SK-N-MC (cell line): Measurements from ENCODE around the gene RANBP3.

ENCODE experiments used
- EZH2 ChIP-seq: fragments of 200-600 bp; sonication (generic); IDR thresholded peaks from one replicate; pipeline ENCODE4 v1.6.1; 2017; ENCODE audit warnings: antibody characterized with exemption
- FOXP2 ChIP-seq: optimal IDR thresholded peaks from 2 replicates; pipeline ENCODE3; 2011; ENCODE audit warnings: mild to moderate bottlenecking, moderate library complexity; ENCODE audit not compliant: insufficient read depth; ENCODE audit errors: extremely low read length, control extremely low read depth
- POLR2AphosphoS5 ChIP-seq: IDR thresholded peaks from 2 replicates; pipeline ENCODE4 v1.6.1; 2012; ENCODE audit warnings: mild to moderate bottlenecking, low read depth, low read length, borderline replicate concordance

GRCh38 chr19:6026390-6027227 is 48.7 kb upstream of the RANBP3 start:
- TF ChIP-seq POLR2AphosphoS5 (no peak), EZH2 (no peak), FOXP2 (no peak)
